Measurements from ENCODE around the gene TBC1D9.

GRCh38 chr4:140738139-140738538, 18.0 kb downstream of the TBC1D9 start:
- TF ChIP-seq, protein P1, sequence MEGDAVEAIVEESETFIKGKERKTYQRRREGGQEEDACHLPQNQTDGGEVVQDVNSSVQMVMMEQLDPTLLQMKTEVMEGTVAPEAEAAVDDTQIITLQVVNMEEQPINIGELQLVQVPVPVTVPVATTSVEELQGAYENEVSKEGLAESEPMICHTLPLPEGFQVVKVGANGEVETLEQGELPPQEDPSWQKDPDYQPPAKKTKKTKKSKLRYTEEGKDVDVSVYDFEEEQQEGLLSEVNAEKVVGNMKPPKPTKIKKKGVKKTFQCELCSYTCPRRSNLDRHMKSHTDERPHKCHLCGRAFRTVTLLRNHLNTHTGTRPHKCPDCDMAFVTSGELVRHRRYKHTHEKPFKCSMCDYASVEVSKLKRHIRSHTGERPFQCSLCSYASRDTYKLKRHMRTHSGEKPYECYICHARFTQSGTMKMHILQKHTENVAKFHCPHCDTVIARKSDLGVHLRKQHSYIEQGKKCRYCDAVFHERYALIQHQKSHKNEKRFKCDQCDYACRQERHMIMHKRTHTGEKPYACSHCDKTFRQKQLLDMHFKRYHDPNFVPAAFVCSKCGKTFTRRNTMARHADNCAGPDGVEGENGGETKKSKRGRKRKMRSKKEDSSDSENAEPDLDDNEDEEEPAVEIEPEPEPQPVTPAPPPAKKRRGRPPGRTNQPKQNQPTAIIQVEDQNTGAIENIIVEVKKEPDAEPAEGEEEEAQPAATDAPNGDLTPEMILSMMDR (conservative IDR thresholded peaks at IDR 0.05; ENCODE audit: low read length): no peak
- no peak for TF ChIP-seq EZH2phosphoT487 (IDR thresholded peaks at IDR 0.05; ENCODE audit: borderline replicate concordance, low read depth, low read length)
